Measurements from ENCODE around the gene RGPD6.
"Not testable (repeated sequence)": the region's sequence is repeated elsewhere in the genome, so short reads cannot be mapped to it uniquely, and the experiment has no call there.

Gene RGPD6

GRCh38 chr2:110576763-110577416 lies at the start of gene RGPD6:
Gene RGPD6, minus strand, starts transcription at chr2:110577222. Its CDS starts 198 bp downstream, at chr2:110577024.
- peak; percentile 100 for ATAC-seq

- ATAC-seq, result not testable (repeated sequence)
Observed at GRCh38 chr2:110619326-110619939, 42.4 kb upstream of the RGPD6 start.

- ATAC-seq, result not testable (repeated sequence)
Observed at GRCh38 chr2:110613927-110614326, 36.9 kb upstream of the RGPD6 start.

GRCh38 chr2:110610613-110611250 lies 33.7 kb upstream of the RGPD6 start:
- peak; percentile 52 to 60 for ATAC-seq

GRCh38 chr2:110609843-110610612 lies 33.0 kb upstream of the RGPD6 start:
- peak; percentile 36 to 44 for ATAC-seq

GRCh38 chr2:110608788-110609502 lies 31.9 kb upstream of the RGPD6 start:
- peak in 1 of 2 donors; percentile 24 for ATAC-seq

GRCh38 chr2:110605057-110605456 lies 28.0 kb upstream of the RGPD6 start:
- ATAC-seq, result not testable (repeated sequence)

- ATAC-seq, result not testable (repeated sequence)
Observed at GRCh38 chr2:110603917-110604591, 27.0 kb upstream of the RGPD6 start.

- not testable (repeated sequence) for ATAC-seq
Observed at GRCh38 chr2:110602139-110602538, 25.1 kb upstream of the RGPD6 start.

- not testable (repeated sequence) for ATAC-seq
Observed at GRCh38 chr2:110591973-110592372, 15.0 kb upstream of the RGPD6 start.

- ATAC-seq, result not testable (repeated sequence)
Observed at GRCh38 chr2:110589677-110590330, 12.8 kb upstream of the RGPD6 start.

- not testable (repeated sequence) for ATAC-seq
Observed at GRCh38 chr2:110588520-110588919, 11.5 kb upstream of the RGPD6 start.

- ATAC-seq, result not testable (repeated sequence)
Observed at GRCh38 chr2:110579216-110579965, 2.4 kb upstream of the RGPD6 start.

GRCh38 chr2:110578429-110578828 lies 1.4 kb upstream of the RGPD6 start:
- ATAC-seq, result not testable (repeated sequence)

- peak in 1 of 2 donors; percentile 67 for ATAC-seq
Observed at GRCh38 chr2:110499755-110500377, 77.2 kb downstream of the RGPD6 start.

- not testable (repeated sequence) for ATAC-seq
Observed at GRCh38 chr2:110496027-110496426, 81.0 kb downstream of the RGPD6 start.

- not testable (repeated sequence) for ATAC-seq
Observed at GRCh38 chr2:110494488-110494887, 82.5 kb downstream of the RGPD6 start.

- not testable (repeated sequence) for ATAC-seq
Observed at GRCh38 chr2:110488991-110489390, 88.0 kb downstream of the RGPD6 start.

- ATAC-seq, result not testable (repeated sequence)
Observed at GRCh38 chr2:110482697-110483096, 94.3 kb downstream of the RGPD6 start.

GRCh38 chr2:110481200-110481599 lies 95.8 kb downstream of the RGPD6 start:
- not testable (repeated sequence) for ATAC-seq
